Osteoblast (primary cell): ENCODE results near the gene MTCL3.

ENCODE experiments used
- DNase-seq: peaks from one replicate; pipeline ENCODE4 v3.0.0; 2011; ENCODE audit warnings: low spot score, mixed read lengths; ENCODE audit not compliant: insufficient read length; ENCODE audit errors: missing footprints
- H2AFZ ChIP-seq: 2 replicates; pipeline ENCODE4 v1.6.0; 2011; ENCODE audit warnings: mild to moderate bottlenecking, low read length
- H3K27ac ChIP-seq: 2 replicates; pipeline ENCODE4 v1.5.1; 2011; ENCODE audit warnings: mild to moderate bottlenecking, low read depth, low read length, moderate library complexity
- H3K27me3 ChIP-seq: 2 replicates; pipeline ENCODE4 v1.6.0; 2012; ENCODE audit warnings: mild to moderate bottlenecking, control low read depth, inconsistent platforms, low read length, moderate library complexity; ENCODE audit not compliant: insufficient read depth
- H3K36me3 ChIP-seq: 2 replicates; pipeline ENCODE4 v1.5.1; 2011; ENCODE audit warnings: mild to moderate bottlenecking, low read length, control low read depth, moderate library complexity; ENCODE audit not compliant: insufficient read depth
- H3K4me1 ChIP-seq: 2 replicates; pipeline ENCODE4 v1.5.1; 2011; ENCODE audit warnings: mild to moderate bottlenecking, low read length, control low read depth, moderate library complexity; ENCODE audit not compliant: insufficient read depth
- H3K4me2 ChIP-seq: 2 replicates; pipeline ENCODE4 v1.6.0; 2011; ENCODE audit warnings: mild to moderate bottlenecking, low read length; ENCODE audit not compliant: insufficient read depth
- H3K4me3 ChIP-seq: fragments of 200-600 bp; sonication (generic); 3 replicates; pipeline ENCODE4 v1.5.1; 2012; ENCODE audit warnings: mild to moderate bottlenecking, low read length, inconsistent platforms; ENCODE audit not compliant: insufficient read depth
- H3K79me2 ChIP-seq: 2 replicates; pipeline ENCODE4 v1.6.0; 2012; ENCODE audit warnings: mild to moderate bottlenecking, low read length, control low read depth, inconsistent platforms; ENCODE audit not compliant: insufficient read depth
- H3K9me3 ChIP-seq: 2 replicates; pipeline ENCODE4 v1.5.1; 2011; ENCODE audit warnings: low read depth, low read length, control low read depth
- H4K20me1 ChIP-seq: 2 replicates; pipeline ENCODE4 v1.6.0; 2012; ENCODE audit warnings: mild to moderate bottlenecking, low read length, control low read depth; ENCODE audit not compliant: insufficient read depth
- TF ChIP-seq, protein P1 (sequence below): IDR thresholded peaks from 2 replicates; pipeline ENCODE4 v1.5.1; 2011; ENCODE audit warnings: mild to moderate bottlenecking, low read depth, low read length, moderate library complexity; ENCODE audit errors: extremely low read depth

Gene MTCL3

DNA sequence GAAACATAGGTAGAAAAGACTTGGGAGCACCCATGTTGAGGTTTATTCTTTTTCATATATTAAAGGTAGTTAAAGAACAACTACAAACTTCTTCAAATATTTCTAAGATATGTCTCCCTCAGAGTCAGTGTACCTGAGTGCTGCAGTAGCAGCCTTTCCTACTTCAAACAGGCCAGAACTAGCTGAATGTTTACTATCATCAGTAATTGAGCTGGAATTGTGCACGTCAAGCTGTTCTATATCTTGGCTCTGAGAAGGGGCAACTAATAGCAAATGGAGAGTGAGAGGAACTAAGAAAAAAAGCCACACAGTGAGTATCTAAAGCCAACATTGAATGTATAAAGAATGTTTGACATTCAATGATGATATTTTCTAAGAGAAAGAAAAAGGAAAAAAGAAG lies 21.7 kb downstream of the MTCL3 start:
- Histone ChIP-seq H3K27ac (no peak overlapping the region), H3K79me2 (no peaks in the 10 kb centered on the region), H2AFZ (no peak overlapping the region), H3K27me3 (no peaks in the 10 kb centered on the region), H3K4me2 (no peak overlapping the region), H3K4me1 (no peaks in the 10 kb centered on the region), H3K4me3 (no peak overlapping the region), H4K20me1 (no peaks in the 10 kb centered on the region), H3K9me3 (no peaks in the 10 kb centered on the region), H3K36me3 (no peaks in the 10 kb centered on the region)
- DNase-seq, result no peak
- TF ChIP-seq, protein P1, sequence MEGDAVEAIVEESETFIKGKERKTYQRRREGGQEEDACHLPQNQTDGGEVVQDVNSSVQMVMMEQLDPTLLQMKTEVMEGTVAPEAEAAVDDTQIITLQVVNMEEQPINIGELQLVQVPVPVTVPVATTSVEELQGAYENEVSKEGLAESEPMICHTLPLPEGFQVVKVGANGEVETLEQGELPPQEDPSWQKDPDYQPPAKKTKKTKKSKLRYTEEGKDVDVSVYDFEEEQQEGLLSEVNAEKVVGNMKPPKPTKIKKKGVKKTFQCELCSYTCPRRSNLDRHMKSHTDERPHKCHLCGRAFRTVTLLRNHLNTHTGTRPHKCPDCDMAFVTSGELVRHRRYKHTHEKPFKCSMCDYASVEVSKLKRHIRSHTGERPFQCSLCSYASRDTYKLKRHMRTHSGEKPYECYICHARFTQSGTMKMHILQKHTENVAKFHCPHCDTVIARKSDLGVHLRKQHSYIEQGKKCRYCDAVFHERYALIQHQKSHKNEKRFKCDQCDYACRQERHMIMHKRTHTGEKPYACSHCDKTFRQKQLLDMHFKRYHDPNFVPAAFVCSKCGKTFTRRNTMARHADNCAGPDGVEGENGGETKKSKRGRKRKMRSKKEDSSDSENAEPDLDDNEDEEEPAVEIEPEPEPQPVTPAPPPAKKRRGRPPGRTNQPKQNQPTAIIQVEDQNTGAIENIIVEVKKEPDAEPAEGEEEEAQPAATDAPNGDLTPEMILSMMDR, result no peak

DNA sequence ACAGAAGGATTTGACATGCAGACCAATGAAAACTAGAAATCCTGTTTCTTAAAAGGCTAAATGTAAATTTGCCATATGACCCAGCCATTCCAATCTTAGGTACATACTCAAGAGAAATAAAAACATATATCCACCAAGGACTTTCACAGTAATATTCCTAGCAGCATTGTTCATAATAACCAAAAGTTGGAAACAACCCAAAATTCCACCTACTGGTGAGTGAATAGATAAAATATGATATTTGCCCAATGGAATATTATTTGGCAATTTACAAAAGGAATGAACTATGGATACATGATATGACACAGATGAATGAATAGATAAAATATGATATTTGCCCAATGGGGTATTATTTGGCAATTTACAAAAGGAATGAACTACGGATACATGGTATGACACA lies 22.7 kb downstream of the MTCL3 start:
- Histone ChIP-seq H3K4me3 (no peak overlapping the region), H3K36me3 (no peaks in the 10 kb centered on the region), H3K27ac (no peak overlapping the region), H3K9me3 (no peaks in the 10 kb centered on the region), H4K20me1 (no peaks in the 10 kb centered on the region), H3K27me3 (no peaks in the 10 kb centered on the region), H3K4me1 (no peaks in the 10 kb centered on the region), H3K79me2 (no peaks in the 10 kb centered on the region), H3K4me2 (no peak overlapping the region), H2AFZ (no peak overlapping the region)
- TF ChIP-seq, protein P1, result peak; percentile 20
- no peak for DNase-seq

DNA sequence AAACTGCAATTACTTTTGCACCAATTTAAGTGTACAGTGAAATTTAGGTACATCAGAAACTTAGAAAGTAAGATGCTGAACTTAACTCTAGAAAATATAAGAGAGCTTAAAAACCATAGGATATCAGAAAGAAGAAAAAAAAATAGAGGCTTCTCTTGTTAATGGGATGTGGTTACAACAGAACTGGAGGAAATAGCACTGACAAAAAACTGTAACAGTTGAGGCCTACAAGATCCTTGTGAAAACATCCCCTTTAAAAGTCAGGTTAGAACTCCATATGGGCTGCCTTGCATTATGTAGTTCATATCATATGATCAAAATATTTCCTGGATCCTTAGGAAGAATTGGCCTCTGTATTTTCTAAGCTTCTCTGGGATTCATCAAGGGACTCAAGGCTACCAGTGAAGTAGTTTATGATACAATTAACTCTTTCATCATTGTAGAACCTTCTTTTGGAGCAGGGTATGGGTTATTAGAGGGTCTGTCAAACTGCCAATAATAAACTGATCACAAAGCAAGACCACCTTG lies 24.8 kb downstream of the MTCL3 start:
- TF ChIP-seq, protein P1, result no peak
- H4K20me1 ChIP-seq, result no peaks in the 10 kb centered on the region
- no peak overlapping the region for H3K4me3 ChIP-seq
- H3K27me3 ChIP-seq, result no peaks in the 10 kb centered on the region
- no peaks in the 10 kb centered on the region for H3K9me3 ChIP-seq
- H3K36me3 ChIP-seq, result no peaks in the 10 kb centered on the region
- H3K4me2 ChIP-seq, result no peak overlapping the region
- H3K79me2 ChIP-seq, result no peaks in the 10 kb centered on the region
- H2AFZ ChIP-seq, result no peak overlapping the region
- DNase-seq, result no peak
- H3K27ac ChIP-seq, result no peak overlapping the region
- no peaks in the 10 kb centered on the region for H3K4me1 ChIP-seq

DNA sequence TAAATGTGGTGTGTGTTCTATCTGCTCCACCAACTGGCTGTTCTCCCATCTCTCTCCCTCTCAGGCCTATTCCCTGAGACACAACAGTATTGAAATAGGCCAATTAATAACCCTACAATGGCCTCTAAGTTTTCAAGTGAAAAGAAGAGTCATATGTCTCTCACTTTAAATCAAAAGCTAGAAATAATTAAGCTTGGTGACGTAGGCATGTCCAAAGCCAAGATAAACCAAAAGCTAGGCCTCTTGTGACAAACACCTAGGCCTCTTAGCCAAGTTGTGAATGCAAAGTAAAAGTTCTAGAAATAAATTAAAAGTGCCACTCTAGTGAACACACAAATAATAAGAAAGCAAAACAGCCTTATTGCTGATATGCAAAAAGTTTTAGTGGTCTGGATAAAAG lies 29.9 kb downstream of the MTCL3 start:
- no peaks in the 10 kb centered on the region for H3K79me2 ChIP-seq
- TF ChIP-seq, protein P1, result no peak

More for the DNA sequence above, 29.9 kb downstream of the MTCL3 start:
- Histone ChIP-seq H3K4me1 (peaks cover 12% of the 10 kb centered on the region), H3K27ac (no peak overlapping the region), H3K4me3 (no peak overlapping the region), H3K27me3 (no peaks in the 10 kb centered on the region), H4K20me1 (no peaks in the 10 kb centered on the region), H2AFZ (no peak overlapping the region), H3K9me3 (no peaks in the 10 kb centered on the region), H3K36me3 (no peaks in the 10 kb centered on the region), H3K4me2 (no peak overlapping the region)
- no peak for DNase-seq
